Stimulated activated CD4-positive, alpha-beta T cell treated with anti-CD3 and anti-CD28 coated beads, TNF-alpha, amount 100 ng/mL, for 1 hour (primary cell): ENCODE results near the gene MOCS2.
A peak's percentile ranks its signal among the peaks of the same experiment; 100 is the strongest.

Experiments used
- DNase-seq, 3 donors: peaks; one replicate each; pipeline ENCODE4 v3.0.0-alpha.2; 2020; ENCODE audit warnings: low read depth in 3 of 3, low spot score in 1 of 3

MOCS2 gene

DNA sequence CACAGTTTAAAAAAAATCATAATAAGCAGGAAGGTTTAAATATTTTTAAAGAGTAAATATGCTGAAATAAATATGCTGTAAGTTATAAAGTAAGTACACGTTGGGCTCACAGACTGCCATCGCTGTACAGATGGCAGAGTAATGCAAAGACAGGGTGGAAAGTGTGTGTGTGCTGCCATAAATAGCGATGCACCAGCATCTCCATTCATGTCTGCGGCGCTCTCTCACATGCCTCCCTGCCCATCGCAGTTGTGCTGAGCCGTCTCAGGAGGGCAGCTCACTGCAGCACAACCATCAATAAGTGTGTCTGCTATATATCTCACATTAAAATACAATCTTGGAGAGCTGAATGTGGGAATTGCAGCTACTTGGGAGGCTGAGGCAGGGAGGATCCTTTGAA is 14.3 kb downstream of the MOCS2 start:
- no peak for DNase-seq

DNA sequence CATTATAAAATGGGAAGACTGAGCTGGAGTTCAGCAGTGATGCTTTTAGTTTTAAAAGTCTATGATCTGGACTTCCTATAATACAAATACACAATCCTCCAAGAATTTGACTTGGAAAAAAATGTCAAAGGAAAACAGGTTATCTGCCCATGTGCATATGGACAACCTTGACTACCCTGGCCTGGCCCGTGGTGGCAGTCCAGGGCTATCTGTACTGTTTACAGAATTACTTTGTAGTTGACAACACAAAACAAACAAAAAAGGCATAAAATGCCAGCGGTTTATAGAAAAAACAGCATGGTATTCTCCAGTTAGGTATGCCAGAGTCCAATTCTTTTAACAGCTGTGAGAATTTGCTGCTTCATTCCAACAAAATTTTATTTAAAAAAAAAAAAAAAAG is 17.3 kb downstream of the MOCS2 start:
- DNase-seq = no peak

DNA sequence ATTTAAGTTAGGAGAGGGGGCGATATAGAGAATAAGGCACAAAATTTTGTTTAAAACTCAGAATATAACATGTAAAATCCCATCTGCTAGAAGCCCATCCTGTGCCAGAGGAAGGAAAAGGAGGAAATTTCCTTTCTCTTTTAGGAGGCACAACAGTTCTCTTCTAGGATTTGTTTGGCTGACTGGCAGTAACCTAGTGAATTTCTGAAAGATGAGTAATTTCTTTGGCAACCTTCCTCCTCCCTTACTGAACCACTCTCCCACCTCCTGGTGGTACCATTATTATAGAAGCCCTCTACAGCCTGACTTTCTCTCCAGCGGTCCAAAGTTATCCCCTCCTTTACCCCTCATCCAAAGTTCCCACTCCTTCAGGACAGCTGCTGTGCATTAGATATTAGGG is 18.3 kb downstream of the MOCS2 start:
- no peak for DNase-seq

DNA sequence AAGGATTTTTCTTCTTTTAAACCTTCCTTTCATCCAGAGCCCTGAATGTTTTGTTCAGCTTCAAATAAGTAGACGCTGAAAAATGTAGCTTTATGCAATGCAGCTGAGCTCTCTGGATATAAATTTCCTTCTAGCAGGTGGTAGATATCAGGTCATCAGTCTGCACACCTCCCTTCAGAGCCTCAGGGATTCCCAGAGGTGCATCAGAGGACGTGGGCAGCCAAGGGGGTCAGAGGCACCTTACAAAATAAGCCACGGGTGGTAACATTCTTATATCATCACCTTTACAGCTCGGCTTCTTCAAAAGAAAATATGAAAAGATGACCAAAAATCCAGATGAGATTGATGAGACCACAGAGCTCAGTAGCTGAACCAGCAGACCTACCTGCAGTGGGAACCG is 19.3 kb downstream of the MOCS2 start:
- DNase-seq = no peak

DNA sequence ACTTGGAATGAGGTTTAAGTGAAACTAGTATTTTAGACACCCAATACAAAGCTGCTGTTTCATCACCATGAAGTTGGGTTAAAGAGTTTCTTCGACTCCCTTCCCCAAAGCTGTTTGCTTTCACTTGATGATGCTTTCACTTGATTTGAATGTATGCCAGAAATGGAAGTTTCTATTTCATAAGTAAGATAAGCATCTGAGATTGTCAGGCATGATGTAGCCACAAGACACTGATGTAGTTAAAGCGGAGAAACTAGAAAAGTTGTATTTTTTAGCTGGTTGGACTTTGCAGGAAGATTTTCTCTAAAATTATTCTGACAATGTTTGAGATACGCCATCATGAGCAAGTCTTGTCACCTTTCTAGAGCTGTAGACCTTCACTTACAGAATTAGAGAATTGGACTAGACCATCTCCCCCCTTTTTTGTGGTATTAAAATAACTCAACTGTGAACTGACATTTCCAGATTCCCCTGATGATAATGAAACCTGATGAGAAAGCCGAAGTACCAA is 20.0 kb downstream of the MOCS2 start:
- no peak for DNase-seq

DNA sequence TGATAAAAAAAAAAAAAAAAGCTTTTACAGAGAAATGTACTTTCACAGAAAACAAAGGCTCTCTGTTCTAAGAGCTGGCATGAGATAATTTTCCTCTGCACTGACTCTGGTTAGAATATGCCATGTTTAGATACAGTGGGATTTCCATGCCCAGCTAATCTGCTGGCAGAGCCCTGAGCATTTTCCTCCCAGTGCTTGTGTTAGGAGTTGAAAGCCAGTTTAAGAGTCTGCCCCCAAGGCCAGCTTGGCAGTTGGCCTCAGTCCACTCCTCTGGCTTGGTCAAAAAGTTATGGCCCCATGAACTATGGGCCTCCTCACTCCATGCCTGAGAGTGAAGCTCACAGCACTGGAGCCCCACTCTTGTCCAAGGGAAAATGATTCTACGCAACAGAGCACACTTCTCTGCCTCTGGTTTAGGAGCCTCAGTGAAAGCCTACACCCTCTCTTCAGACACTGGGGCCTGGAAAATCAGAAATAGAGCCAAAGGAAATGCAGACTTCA is 21.9 kb downstream of the MOCS2 start:
- DNase-seq = no peak

DNA sequence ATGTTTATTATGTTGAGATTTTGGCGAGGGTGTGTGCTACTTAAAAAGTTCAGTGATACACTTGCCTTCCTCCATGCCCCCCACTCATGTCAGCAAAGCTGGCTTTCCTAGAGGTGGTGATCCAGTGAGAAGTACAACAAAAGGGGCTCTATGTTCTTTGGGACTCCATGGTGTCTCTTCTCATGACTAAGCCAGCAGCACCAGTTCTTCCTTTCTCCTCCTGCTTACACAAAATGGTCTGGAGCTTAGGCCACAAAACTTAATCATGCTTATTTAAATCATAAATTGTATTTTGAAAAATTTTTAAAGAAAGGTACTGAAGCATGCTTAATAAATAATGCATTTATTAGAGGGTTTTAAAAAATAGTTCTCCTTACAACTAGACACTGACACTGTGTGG is 22.4 kb downstream of the MOCS2 start:
- no peak for DNase-seq

DNA sequence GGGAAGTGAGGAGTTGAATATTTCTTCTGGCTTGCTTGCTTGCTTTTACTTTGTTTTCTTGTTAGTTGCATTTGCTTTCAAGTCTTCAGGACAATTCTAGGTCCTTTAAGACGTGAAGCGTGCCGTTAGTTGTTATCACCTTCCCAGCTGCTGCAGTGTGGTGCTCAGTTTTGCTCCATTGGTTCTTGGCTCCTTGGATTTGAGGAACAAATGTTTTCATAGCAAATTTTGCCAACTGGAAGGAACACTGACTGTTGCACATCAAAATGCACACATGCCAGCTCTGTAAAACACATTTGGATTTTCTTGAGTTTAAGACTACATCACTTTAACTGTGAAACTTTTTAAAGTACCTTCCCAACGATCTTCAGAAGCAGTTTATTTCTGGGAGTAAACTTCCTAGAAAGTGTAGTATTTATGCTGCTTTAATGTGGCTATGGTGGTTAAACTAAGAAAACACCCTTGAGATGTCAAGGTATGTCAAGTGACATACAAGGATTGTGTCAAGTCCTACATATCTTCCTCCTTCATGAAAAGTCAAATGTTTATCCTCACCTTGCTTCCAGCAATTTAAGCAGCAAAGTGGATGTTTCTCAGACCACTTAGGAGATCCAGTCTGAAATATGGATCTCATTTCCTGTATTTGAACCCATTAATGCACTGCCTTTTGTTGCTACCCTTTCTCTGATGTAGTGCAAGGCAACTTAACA is 24.9 kb downstream of the MOCS2 start:
- no peak for DNase-seq

DNA sequence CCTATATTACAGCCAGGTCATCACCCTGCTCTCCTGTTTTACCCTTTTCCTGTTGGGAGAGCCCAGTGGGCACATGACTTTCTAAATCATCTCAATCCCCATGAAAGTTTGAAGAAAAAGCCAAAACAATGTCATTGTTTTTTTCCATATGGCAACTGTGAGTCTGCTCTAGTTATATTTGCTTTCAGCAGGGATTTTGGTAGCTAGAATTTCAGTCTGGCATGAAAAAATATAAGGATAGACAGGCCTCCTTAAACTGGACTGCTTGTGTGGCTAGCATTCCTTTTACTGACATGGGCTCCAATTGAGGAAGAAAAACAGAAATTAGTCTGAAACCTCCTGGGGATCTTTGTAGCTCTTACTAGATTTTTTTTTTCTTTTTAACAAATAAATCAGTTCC is 25.6 kb downstream of the MOCS2 start:
- DNase-seq = no peak

DNA sequence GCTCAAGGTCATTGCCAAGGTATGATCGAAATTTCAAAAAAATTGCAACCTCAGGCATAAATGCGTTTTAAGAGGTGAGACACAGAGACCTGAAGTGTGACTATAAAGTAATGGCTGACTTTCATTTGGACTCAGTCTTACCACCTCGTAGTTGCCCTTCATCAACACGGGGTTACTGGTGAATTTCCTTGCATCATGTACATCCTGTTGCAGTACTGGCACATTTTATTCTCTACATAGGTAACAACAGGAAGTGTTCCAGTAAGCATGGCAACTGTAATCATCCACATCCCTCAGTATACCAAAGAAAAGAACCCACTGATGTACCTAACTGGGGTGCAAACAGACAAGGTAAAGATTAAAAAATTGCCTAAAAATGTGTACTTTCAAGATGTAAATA is 29.3 kb downstream of the MOCS2 start:
- DNase-seq = no peak

DNA sequence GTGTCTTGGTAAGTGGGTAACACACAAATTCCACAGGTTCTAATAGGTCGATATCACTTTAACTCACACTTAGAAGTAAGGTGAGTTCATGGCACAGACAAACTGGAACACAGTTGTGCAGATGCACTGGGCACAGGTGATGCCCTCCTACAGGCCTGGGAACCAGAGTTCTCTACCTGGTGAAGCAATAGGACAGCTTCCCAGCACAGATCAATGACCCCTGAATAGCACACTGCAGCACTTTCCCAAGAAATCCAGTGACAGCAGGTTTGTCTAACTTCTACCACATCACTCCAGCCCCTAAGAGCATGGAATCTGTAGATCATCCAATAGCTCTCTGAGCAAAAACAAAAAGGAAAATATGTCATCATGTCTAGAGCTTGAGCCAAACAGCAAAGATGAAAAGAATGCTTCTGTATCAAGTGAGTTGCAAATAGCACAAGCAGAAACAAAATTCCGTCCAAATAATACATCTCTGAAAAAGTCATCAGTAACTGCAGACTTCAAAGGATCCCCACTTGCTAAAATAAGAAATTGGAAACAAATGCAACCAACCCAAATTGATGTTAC is 33.5 kb downstream of the MOCS2 start:
- DNase-seq = no peak

DNA sequence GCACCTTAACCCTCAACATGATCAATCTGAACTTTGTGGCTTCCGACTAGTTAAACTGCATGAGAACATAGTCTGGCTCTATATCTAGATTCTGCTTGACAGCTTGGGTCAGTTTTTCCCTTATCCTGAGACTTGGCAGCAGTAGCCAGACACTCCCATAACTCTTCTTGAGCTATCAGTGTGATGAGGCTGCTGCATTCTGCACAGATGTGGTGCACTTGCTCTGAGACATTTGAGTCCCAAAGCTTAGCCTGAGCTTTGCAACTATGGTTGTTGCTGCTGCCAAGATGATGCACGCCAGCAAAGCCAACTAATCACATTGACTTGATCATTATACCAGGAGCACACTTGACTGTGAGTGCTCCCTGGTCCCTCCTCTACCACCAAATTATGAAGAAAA is 36.2 kb downstream of the MOCS2 start:
- DNase-seq = no peak

DNA sequence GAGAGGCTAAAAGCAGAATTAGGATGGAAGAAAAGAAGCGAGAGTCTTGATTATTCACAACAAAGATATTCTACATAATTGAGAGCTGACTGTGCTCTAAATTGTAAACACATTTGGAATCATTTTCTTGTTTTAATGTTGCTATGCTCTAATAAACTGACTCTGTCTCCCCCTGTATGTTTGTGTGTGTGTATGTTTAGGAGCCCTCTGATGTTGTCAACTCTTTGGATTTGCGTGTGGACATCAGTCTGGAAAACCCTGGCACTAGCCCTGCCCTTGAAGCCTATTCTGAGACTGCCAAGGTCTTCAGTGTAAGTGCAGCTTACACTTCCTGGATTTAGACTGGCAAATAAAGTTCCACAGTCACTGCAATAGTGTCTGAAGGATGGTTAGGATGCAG is 37.8 kb downstream of the MOCS2 start:
- no peak for DNase-seq

DNA sequence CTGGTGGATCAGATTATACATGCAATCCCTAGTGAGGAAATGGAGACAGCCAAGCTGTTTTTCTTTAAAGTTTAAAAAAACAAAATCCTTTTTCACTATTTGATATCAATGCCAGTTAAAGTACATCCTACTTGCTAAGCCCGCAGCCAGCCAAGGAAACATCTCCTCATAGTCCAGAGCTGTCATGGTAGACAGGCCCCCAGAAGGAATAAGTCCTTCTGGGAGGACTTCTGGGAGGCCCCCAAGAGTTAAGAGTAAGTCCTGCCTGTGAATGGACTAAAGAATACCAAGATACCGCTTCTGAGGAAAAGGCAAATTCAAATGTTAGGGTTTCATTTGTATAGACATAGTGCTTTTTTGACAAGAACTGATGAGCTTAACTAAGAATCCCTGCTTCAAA is 38.3 kb downstream of the MOCS2 start:
- no peak for DNase-seq

DNA sequence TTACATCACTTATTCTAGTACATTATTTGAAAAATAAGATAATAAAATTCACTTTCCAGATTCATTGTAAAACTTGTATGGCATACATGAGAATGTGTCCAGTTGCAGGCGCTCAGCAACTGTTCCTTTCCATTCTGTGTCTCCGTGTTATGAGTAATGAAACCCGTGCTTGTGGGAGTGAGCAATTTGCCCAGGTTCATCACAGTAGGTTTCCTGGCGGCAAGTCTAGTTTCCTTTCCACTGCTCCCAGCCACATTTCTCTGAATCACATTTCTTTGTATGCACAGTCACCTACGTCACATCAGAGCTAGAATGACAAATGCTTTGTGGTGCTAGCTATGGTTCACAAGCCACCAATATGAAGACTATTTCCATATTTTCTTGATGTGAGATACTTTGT is 39.9 kb downstream of the MOCS2 start:
- DNase-seq = peak in 2 of 3 donors; percentile 2 to 9

DNA sequence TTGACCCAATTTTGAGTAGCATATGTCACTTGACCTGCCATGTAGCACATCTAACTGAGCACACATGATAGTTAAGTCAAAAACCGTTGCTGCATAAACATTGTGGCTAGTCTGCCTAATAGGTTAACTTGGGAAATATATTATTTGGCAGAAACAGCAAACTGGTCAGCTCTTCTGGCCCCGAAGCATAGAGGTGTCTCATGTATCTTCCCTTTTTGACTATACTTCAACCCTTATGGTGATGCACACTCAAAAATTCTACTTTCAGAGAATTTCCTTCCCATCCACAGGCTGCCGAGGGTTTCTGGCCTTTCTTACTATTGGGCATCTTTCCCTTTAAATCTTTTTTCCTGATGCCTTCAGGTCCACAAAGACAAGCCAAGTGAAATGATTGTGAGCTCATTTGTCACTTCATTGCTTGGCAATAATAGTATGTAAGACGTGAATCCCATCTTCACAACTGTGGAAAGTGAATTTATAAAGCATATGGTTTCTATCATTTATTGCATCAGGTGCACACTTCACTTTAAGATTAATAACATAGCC is 41.2 kb downstream of the MOCS2 start:
- no peak for DNase-seq

DNA sequence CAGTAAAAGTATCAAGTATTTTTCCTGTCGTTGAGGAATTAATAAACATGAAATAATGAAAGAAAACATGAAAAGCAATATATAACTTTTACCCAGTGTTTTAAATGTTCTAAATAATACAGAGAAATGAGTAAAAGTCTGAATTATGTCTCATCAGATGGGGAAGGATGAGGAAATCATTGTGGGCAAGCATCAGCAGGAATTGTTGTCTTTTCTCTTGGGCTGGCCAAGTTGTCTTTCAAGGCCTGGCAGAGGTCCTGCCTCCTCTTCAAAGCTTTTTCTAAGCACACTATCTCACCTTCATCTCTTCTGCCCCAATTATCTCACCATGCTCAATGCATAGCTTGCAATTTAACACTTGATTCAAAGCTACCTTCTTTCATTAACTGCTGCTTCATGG is 41.9 kb downstream of the MOCS2 start:
- DNase-seq = no peak

DNA sequence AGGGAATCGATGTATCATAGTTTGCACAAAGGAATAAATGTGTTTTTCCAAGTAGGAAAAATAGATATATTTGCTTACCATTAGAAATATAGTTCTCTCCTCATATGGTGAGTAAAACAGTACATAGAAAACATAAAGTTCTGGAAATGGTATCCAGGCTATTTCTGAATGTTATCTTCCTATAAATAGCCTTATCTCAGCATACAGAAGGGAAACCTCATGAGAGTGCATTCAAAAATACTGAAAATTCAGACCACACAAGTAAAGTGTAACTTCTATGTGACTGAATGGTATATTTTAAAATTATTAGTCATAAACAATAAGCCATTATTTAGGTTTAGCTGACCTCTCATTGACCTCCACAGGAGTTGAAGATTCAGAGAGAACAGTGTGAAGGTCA is 43.5 kb downstream of the MOCS2 start:
- DNase-seq = no peak

DNA sequence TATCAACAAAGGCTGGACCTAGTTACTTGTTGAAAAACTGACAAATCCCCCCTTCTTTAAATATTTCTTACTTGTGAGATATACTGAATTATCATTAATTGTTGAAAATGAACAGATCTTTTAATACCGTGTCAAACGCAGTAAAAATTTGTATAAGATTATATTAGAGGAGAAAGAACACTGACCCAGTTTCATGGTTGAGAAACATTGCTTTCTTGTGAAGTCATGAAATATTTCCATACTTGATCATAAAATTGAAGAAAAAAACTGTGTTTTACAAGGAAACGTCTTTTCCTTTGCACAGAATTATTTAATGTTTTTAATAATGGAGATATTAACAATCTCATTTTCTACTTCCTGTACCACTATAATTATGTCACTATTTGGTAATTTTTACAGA is 45.8 kb downstream of the MOCS2 start:
- no peak for DNase-seq

DNA sequence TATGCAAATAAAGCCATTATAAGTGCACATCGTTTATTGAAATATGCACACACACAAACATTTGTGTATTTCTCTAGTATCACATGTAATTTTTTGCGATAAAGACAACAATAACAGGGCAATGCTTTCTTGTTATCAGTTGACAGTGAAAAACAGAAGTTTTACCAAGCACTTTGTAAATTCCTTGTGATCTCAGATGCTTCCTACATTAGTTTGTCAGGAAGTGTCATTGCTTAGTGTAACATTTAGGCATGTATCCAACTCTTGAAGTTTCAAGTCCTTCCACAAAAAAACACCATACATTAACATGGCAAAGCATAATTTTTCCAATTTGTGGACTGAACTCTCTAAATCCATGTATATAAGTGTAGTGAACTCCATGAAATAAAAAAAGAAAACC is 46.4 kb downstream of the MOCS2 start:
- DNase-seq = no peak

DNA sequence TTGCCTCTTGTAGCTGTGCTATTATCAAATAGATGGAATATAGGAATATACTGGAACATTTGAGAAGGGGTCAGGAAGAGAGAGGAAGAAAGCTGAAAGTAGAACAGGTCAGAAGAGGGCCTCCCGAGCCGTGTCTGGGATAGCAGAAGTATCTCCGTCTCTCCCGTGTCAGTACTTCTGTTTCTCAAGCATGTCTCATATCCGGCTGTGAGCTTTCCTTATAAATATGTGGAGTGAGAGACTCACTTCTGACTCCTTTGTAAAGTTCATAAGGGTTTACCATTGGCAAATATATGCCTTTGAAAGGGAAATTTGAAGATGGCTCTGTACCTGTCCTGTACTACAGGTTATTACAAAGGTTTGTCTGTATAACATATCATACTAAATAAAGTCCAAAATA is 50.3 kb downstream of the MOCS2 start:
- DNase-seq = no peak

DNA sequence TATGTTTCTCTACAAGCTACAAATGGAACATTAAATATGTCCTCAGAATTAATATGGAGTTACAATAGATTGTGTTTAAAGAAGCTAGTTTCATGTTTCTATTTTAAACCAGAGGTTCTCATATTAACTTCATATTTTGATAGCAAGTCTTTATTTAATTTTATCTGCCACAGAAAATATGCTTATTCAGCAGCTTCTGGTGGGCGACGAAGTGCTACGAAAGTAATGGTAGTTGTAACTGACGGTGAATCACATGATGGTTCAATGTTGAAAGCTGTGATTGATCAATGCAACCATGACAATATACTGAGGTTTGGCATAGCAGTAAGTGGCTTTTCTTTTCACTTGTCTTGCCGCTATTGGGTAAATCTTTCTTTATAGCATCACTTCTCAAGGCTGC is 54.2 kb downstream of the MOCS2 start:
- DNase-seq = no peak

DNA sequence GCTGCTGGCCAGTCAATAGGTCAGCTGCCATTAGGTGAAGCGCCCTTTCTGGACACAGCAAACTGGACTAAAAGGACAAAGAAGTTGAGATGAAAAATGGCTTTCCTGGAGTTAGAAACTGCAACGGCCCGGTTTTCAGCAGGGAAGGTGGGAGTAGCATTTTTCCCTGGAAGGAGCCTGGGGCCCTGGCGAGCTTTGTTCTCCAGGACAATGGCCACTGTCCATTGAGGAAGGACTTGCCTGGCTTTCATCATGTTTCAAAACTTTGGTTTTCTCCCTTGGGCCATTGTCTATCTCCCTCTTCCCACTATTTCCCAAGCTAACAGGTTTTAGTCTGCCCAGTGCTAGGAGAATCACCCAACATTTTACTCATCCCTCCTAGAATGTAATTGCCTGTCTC is 56.2 kb downstream of the MOCS2 start:
- DNase-seq = no peak
